Duodenal mucosa (tissue), 2 donors: ENCODE data around the gene NBL1.

Experiments
- H3K27ac ChIP-seq: one replicate; pipeline ENCODE4 v1.7.0; 2013; ENCODE audit warnings: low read depth, low read length
- H3K27me3 ChIP-seq, 2 donors: one replicate each; pipeline ENCODE4 v1.7.0; 2013; ENCODE audit warnings: low read length in 2 of 2, control low read depth in 1 of 2; ENCODE audit not compliant: insufficient read depth in 2 of 2, control insufficient read depth in 1 of 2
- H3K36me3 ChIP-seq, 2 donors: one replicate each; pipeline ENCODE4 v1.7.0; 2013; ENCODE audit warnings: low read length in 2 of 2, control low read depth in 1 of 2; ENCODE audit not compliant: insufficient read depth in 2 of 2, control insufficient read depth in 1 of 2
- H3K4me1 ChIP-seq, 2 donors: one replicate each; pipeline ENCODE4 v1.7.0; 2013; ENCODE audit warnings: low read length in 2 of 2, control low read depth in 1 of 2; ENCODE audit not compliant: insufficient read depth in 2 of 2, control insufficient read depth in 1 of 2
- H3K4me3 ChIP-seq, 2 donors: one replicate each; pipeline ENCODE4 v1.7.0; 2013; ENCODE audit warnings: low read length in 2 of 2, low read depth in 1 of 2
- H3K9ac ChIP-seq, 2 donors: one replicate each; pipeline ENCODE4 v1.7.0; 2013; ENCODE audit warnings: low read length in 2 of 2, low read depth in 1 of 2
- H3K9me3 ChIP-seq, 2 donors: one replicate each; pipeline ENCODE4 v1.7.0; 2013; ENCODE audit warnings: low read length in 2 of 2, control low read depth in 1 of 2; ENCODE audit not compliant: control insufficient read depth in 1 of 2

The NBL1 gene

GRCh38 chr1:19682257-19682656 lies 38.1 kb downstream of the NBL1 start:
- Histone ChIP-seq H3K4me3 (no peak overlapping the region), H3K9me3 (peaks cover 0 to under 1% of the 10 kb centered on the region in 2 donors), H3K27me3 (no peaks in the 10 kb centered on the region), H3K36me3 (peaks cover 7 to 9% of the 10 kb centered on the region in 2 donors), H3K4me1 (no peaks in the 10 kb centered on the region), H3K9ac (no peak overlapping the region), H3K27ac (no peak overlapping the region)

GRCh38 chr1:19682901-19683300 lies 38.8 kb downstream of the NBL1 start:
- no peaks in the 10 kb centered on the region for H3K27me3 ChIP-seq
- no peak overlapping the region for H3K9ac ChIP-seq
- no peak overlapping the region for H3K4me3 ChIP-seq
- peaks cover 0 to 3% of the 10 kb centered on the region in 2 donors for H3K9me3 ChIP-seq
- no peaks in the 10 kb centered on the region for H3K4me1 ChIP-seq
- H3K36me3 ChIP-seq: peaks cover 9 to 14% of the 10 kb centered on the region in 2 donors
- H3K27ac ChIP-seq: no peak overlapping the region

- no peak overlapping the region for H3K27ac ChIP-seq
- peaks cover 0 to 3% of the 10 kb centered on the region in 2 donors for H3K9me3 ChIP-seq
- H3K9ac ChIP-seq: no peak overlapping the region
- no peaks in the 10 kb centered on the region for H3K4me1 ChIP-seq
- no peaks in the 10 kb centered on the region for H3K27me3 ChIP-seq
- no peak overlapping the region for H3K4me3 ChIP-seq
- peaks cover 9 to 18% of the 10 kb centered on the region in 2 donors for H3K36me3 ChIP-seq
Observed at GRCh38 chr1:19683351-19683750, 39.2 kb downstream of the NBL1 start.

- H3K4me3 ChIP-seq: no peak overlapping the region
- H3K4me1 ChIP-seq: no peaks in the 10 kb centered on the region
- H3K9me3 ChIP-seq: peaks cover under 1 to 3% of the 10 kb centered on the region in 2 donors
- no peak overlapping the region for H3K27ac ChIP-seq
- H3K27me3 ChIP-seq: no peaks in the 10 kb centered on the region
- H3K9ac ChIP-seq: no peak overlapping the region
- peaks cover 9 to 31% of the 10 kb centered on the region in 2 donors for H3K36me3 ChIP-seq
Observed at GRCh38 chr1:19684677-19685076, 40.6 kb downstream of the NBL1 start.

GRCh38 chr1:19685994-19686393 lies 41.9 kb downstream of the NBL1 start:
- H3K4me3 ChIP-seq: no peak overlapping the region
- no peaks in the 10 kb centered on the region for H3K27me3 ChIP-seq
- H3K27ac ChIP-seq: no peak overlapping the region
- H3K4me1 ChIP-seq: no peaks in the 10 kb centered on the region
- peaks cover 12 to 41% of the 10 kb centered on the region in 2 donors for H3K36me3 ChIP-seq
- no peak overlapping the region for H3K9ac ChIP-seq
- H3K9me3 ChIP-seq: peaks cover 3 to 4% of the 10 kb centered on the region in 2 donors

GRCh38 chr1:19687414-19687813 lies 43.3 kb downstream of the NBL1 start:
- Histone ChIP-seq H3K27me3 (no peaks in the 10 kb centered on the region), H3K9ac (no peak overlapping the region), H3K9me3 (peaks cover 3 to 4% of the 10 kb centered on the region in 2 donors), H3K27ac (no peak overlapping the region), H3K4me1 (no peaks in the 10 kb centered on the region), H3K36me3 (peaks cover 15 to 50% of the 10 kb centered on the region in 2 donors), H3K4me3 (no peak overlapping the region)

- peaks cover 15 to 53% of the 10 kb centered on the region in 2 donors for H3K36me3 ChIP-seq
- H3K27me3 ChIP-seq: no peaks in the 10 kb centered on the region
Observed at GRCh38 chr1:19688041-19688842, 44.1 kb downstream of the NBL1 start.

GRCh38 chr1:19689085-19689757 lies 45.1 kb downstream of the NBL1 start:
- Histone ChIP-seq H3K27me3 (no peaks in the 10 kb centered on the region), H3K4me3 (no peak overlapping the region), H3K27ac (no peak overlapping the region), H3K36me3 (peaks cover 15 to 59% of the 10 kb centered on the region in 2 donors), H3K9ac (no peak overlapping the region), H3K9me3 (peaks cover 3 to 4% of the 10 kb centered on the region in 2 donors), H3K4me1 (no peaks in the 10 kb centered on the region)

More at GRCh38 chr1:19688041-19688842, 44.1 kb downstream of the NBL1 start:
- H3K27ac ChIP-seq: no peak overlapping the region
- H3K4me3 ChIP-seq: no peak overlapping the region
- H3K9me3 ChIP-seq: peaks cover 3 to 4% of the 10 kb centered on the region in 2 donors
- H3K9ac ChIP-seq: no peak overlapping the region
- no peaks in the 10 kb centered on the region for H3K4me1 ChIP-seq

GRCh38 chr1:19689856-19690255 lies 45.7 kb downstream of the NBL1 start:
- Histone ChIP-seq H3K9ac (no peak overlapping the region), H3K4me1 (no peaks in the 10 kb centered on the region), H3K27me3 (no peaks in the 10 kb centered on the region), H3K4me3 (no peak overlapping the region), H3K27ac (no peak overlapping the region), H3K9me3 (peaks cover 3 to 4% of the 10 kb centered on the region in 2 donors), H3K36me3 (peaks cover 10 to 65% of the 10 kb centered on the region in 2 donors)

- Histone ChIP-seq H3K4me1 (no peaks in the 10 kb centered on the region), H3K27ac (no peak overlapping the region), H3K27me3 (no peaks in the 10 kb centered on the region), H3K9ac (no peak overlapping the region), H3K4me3 (no peak overlapping the region), H3K36me3 (peaks cover 10 to 70% of the 10 kb centered on the region in 2 donors), H3K9me3 (peaks cover 3 to 4% of the 10 kb centered on the region in 2 donors)
Observed at GRCh38 chr1:19690342-19690741, 46.2 kb downstream of the NBL1 start.
